Activated CD4-positive, alpha-beta memory T cell treated with anti-CD3 and anti-CD28 coated beads, Interleukin-2, amount 10 ng/mL, durations not matched to agents 7 days and 5 days (primary cell): ENCODE results near the gene ZNF764. TPM values are rescaled to one million over a fixed set of nuclear protein-coding genes. Genes with fewer than 3 reads are reported as not detected.
A peak's percentile ranks its signal among the peaks of the same experiment; 100 is the strongest.

ENCODE experiments used
- CTCF ChIA-PET: fragments of 350-600 bp; sonication (Branson Sonifier 250); formaldehyde crosslinking; loops from one replicate; lab custom pipeline; 2021; ENCODE audit warnings: antibody characterized with exemption, inconsistent platforms; lab: Charles Lee
- POLR2A ChIA-PET: fragments of 350-600 bp; sonication (Branson Sonifier 250); formaldehyde crosslinking; loops from one replicate; lab custom pipeline; 2021; ENCODE audit warnings: antibody characterized with exemption; lab: Charles Lee
- DNase-seq: peaks from one replicate; pipeline ENCODE4 v3.0.0-alpha.2; 2020
- H3K27ac Mint-ChIP-seq: one replicate; pipeline ENCODE4 v1.8.0; 2021; ENCODE audit warnings: mild to moderate bottlenecking, mixed read lengths
- H3K27me3 Mint-ChIP-seq: one replicate; pipeline ENCODE4 v1.8.0; 2021; ENCODE audit warnings: mixed read lengths
- H3K36me3 Mint-ChIP-seq: one replicate; pipeline ENCODE4 v1.8.0; 2021; ENCODE audit warnings: low read depth, mixed read lengths
- H3K4me1 Mint-ChIP-seq: one replicate; pipeline ENCODE4 v1.8.0; 2021; ENCODE audit warnings: mixed read lengths
- H3K4me3 Mint-ChIP-seq: one replicate; pipeline ENCODE4 v1.8.0; 2021; ENCODE audit warnings: mild to moderate bottlenecking, mixed read lengths
- H3K9me3 Mint-ChIP-seq: one replicate; pipeline ENCODE4 v1.8.0; 2021; ENCODE audit warnings: mixed read lengths
- total RNA-seq, 2 experiments: library from RNA; stranded (reverse); gene quantifications; one replicate each; pipeline ENCODE4 v1.2.3, GENCODE V29; 2021

The ZNF764 gene
- total RNA-seq, 2 experiments from 2014 or later = 16.0 to 16.8 TPM

DNA sequence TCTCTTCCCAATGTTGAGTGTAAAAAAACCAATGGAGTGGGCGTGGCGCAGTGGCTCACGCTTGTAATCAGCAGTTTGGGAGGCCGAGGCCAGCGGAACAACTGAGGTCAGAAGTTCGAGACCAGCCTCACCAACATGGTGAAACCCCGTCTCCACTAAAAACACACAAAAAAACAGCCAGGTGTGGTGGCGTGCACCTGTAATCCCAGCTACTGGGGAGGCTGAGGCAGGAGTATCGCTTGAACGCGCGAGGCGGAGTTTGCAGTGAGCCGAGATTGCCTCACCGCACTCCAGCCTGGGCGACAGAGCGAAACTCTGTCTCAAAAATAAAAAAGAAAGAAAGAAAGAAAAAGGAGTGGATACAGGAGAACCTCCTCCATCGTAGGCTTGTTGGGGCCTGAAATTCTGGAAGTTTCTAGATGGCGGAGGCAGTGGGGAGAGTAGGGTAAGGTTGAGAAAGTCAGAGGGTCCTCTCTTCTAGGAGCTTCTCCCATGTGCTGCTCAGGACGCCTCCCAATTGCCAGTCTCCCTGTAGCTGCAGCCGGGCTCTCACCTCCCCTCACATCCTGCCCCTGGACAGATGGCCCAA lies 709 bp upstream of the ZNF764 start:
- no peak for DNase-seq
- Mint-ChIP-seq H3K4me3 (peak overlapping the region; percentile 86), H3K4me1 (peaks cover 44% of the 10 kb centered on the region), H3K27ac (peak overlapping the region; percentile 90), H3K27me3 (no peaks in the 10 kb centered on the region), H3K9me3 (no peaks in the 10 kb centered on the region), H3K36me3 (peaks cover 23% of the 10 kb centered on the region)
- POLR2A ChIA-PET = interaction anchor here (0.7 to 6.5 kb wide), 22 partner anchors 9 to 1696 kb away, joined by 3 to 189 read pairs (median 4); partner anchors contain the start of genes DCTPP1, PRR14, SEPTIN1 and ZNF688
- CTCF ChIA-PET = interaction anchor here (0.8 to 4.0 kb wide), 14 partner anchors 9 to 224 kb away, joined by 3 to 90 read pairs (median 6); partner anchors contain the start of genes DCTPP1, ZNF688, ZNF747 and ZNF785

DNA sequence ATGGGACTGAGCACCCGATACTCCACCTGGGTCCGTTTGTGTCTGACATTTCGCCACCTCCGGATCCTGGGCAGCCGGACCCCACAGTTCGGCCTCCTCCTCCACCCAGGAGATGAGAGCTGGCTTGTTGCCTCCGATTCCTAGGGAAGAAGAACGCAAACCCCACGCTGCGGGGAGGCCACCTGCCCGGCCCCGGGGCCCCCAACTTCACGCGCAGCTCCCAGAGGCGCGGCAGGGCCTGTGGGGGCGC lies 542 bp downstream of the ZNF764 start:
- H3K9me3 Mint-ChIP-seq = no peaks in the 10 kb centered on the region
- no peak for DNase-seq
- H3K27ac Mint-ChIP-seq = peak overlapping the region; percentile 90
- peaks cover 35% of the 10 kb centered on the region for H3K36me3 Mint-ChIP-seq
- H3K4me1 Mint-ChIP-seq = peaks cover 56% of the 10 kb centered on the region
- no peaks in the 10 kb centered on the region for H3K27me3 Mint-ChIP-seq
- peak overlapping the region; percentile 86 for H3K4me3 Mint-ChIP-seq
- ChIA-PET CTCF (interaction anchor here (0.7 to 4.0 kb wide), 15 partner anchors 8 to 139 kb away, joined by 3 to 90 read pairs (median 7); partner anchors contain the start of genes DCTPP1, PRR14, ZNF688 and ZNF747), POLR2A (interaction anchor here (0.7 to 6.5 kb wide), 28 partner anchors 8 to 750 kb away, joined by 3 to 189 read pairs (median 4); partner anchors contain the start of genes DCTPP1, PRR14, ZNF688 and ZNF747)

DNA sequence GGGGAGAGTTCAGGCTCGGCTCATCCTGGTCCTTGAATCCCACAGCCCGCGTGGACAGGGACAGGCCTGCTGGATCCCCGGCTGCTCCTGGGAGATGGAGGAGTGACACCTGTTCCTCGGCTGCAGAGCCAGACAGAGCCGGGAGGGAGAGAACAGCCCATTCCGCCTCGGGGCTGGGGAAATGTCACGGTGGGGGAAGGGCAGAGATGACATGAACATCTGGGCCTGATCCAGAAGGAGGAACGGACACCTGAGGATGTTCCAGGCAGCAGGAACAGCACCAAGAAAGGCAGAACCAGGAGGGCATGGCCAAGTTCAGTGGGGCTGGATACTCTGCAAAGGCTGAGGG lies 2.1 kb downstream of the ZNF764 start:
- H3K4me1 Mint-ChIP-seq = peaks cover 64% of the 10 kb centered on the region
- POLR2A ChIA-PET = interaction anchor here (2.5 to 4.2 kb wide), 3 partner anchors 10 to 29 kb away, joined by 7 to 189 read pairs (median 41); partner anchors contain the start of genes ZNF747 and ZNF785
- no peaks in the 10 kb centered on the region for H3K9me3 Mint-ChIP-seq
- no peak for DNase-seq
- H3K36me3 Mint-ChIP-seq = peaks cover 38% of the 10 kb centered on the region
- H3K27me3 Mint-ChIP-seq = no peaks in the 10 kb centered on the region
- H3K27ac Mint-ChIP-seq = peak overlapping the region; percentile 40
- CTCF ChIA-PET = interaction anchor here (2.7 to 4.0 kb wide), 2 partner anchors 21 to 27 kb away, joined by 18 to 90 read pairs; partner anchors contain the start of gene ZNF747
- H3K4me3 Mint-ChIP-seq = peak overlapping the region; percentile 59

DNA sequence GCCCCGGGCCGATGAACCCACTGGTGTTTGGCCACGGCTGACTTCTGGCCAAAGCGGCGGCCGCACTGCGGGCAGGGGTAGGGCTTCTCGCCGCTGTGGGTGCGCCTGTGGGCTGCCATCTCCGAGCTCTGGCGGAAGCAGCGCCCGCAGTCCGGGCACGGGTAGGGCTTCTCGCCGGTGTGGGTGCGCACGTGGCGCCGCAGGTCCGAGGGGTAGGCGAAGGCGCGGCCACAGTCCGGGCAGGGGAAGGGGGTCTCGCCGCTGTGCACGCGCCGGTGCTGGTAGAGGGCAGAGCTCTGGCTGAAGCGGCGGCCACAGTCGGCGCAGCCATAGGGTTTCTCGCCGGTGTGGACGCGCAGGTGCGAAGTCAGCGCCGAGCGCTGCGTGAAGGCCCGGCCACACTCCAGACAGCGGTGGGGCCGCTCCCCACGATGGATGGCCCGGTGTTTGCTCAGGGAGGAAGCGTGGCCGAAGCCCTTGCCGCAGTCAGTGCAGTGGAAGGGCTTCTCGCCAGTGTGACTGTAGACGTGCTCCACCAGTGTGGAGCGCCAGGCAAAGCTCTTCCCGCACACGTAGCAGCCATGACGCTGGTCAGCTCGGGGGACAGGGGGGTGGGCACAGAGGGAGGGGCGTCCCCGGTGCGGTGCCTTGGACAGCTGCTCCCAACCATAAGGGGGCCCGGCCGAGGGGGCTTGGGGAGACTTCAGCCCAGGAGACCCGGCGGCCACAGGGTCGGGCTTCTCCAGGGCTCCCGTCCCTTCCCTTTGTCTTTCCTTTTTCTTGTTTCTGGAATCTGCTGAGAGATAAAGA lies 2.7 kb downstream of the ZNF764 start:
- no peak for DNase-seq
- H3K27me3 Mint-ChIP-seq = no peaks in the 10 kb centered on the region
- H3K27ac Mint-ChIP-seq = peak overlapping the region; percentile 40
- H3K36me3 Mint-ChIP-seq = peaks cover 38% of the 10 kb centered on the region
- CTCF ChIA-PET = interaction anchor here (1.2 to 4.0 kb wide), 2 partner anchors 20 to 21 kb away, joined by 6 to 90 read pairs; partner anchors contain the start of gene ZNF747
- H3K9me3 Mint-ChIP-seq = no peaks in the 10 kb centered on the region
- peaks cover 65% of the 10 kb centered on the region for H3K4me1 Mint-ChIP-seq
- POLR2A ChIA-PET = interaction anchor here (1.5 to 2.5 kb wide), 3 partner anchors 10 to 20 kb away, joined by 5 to 22 read pairs (median 7); partner anchors contain the start of genes ZNF688 and ZNF747
- peak overlapping the region; percentile 59 for H3K4me3 Mint-ChIP-seq

DNA sequence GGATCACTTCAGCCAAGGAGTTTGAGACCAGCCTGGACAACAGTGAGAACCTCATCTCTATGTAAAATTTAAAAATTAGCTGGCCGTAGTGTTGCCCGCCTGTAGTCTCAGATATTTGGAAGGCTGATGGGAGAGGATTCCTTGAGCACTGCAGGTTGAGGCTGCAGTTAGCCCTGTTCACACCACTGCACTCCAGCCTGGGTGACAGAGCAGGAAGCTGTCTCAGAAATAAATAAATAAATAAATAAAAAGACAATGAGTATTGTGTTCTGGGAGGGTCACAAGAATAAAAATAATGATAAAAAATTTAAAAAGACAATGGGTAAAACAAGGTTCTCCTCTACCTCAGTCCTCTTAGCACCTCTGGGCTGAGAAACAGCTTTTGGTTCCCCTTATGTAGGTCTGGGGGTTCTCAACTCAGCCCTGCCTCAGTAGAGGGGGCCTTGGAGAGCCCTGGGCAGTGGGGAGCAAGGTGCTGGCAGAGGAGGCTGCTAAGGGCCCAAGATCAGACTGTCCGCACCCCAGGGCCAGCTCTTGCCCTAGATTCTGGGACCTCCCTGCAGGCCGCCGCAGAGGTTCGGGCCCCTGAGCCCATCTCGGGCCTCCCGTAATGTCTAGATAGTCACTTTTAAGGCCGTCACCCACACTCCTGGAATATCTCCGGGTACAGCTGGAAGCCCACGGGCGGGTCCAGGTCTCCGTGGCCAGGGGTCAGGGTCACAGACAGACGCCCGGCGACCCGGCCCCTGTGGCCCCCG lies 3.4 kb downstream of the ZNF764 start:
- DNase-seq = no peak
- H3K27me3 Mint-ChIP-seq = no peaks in the 10 kb centered on the region

DNA sequence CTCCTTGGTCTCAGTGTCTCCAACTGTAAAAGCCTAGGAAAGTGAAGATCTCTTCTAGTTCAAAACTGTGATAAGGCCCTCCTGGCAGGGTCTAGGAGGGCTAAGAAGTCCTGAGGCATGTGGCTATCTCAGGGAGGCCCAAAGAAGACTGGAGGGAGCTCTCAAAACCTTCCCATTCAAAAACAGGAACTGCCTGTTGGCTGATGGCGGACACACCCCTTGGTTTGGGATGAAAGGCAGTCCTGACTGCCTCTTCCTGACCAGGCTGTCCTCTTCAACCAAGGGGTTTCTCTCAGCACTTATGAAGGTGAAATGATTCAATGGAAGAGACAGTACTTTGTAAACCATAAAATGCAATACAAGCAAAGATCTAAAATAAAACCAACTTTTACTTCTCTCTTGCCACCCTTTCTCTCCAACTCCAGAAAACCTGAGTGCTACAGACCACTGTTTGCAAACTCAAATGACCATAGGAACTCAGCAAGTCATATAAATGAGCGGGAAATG lies 4.7 kb downstream of the ZNF764 start:
- H3K9me3 Mint-ChIP-seq = no peaks in the 10 kb centered on the region
- peaks cover 60% of the 10 kb centered on the region for H3K4me1 Mint-ChIP-seq

More for the DNA sequence above, 3.4 kb downstream of the ZNF764 start:
- no peak overlapping the region for H3K27ac Mint-ChIP-seq
- no peak overlapping the region for H3K4me3 Mint-ChIP-seq
- H3K36me3 Mint-ChIP-seq = peaks cover 38% of the 10 kb centered on the region
- H3K9me3 Mint-ChIP-seq = no peaks in the 10 kb centered on the region
- POLR2A ChIA-PET = interaction anchor here (0.8 to 2.5 kb wide), 5 partner anchors 16 to 30 kb away, joined by 3 to 22 read pairs (median 3); partner anchors contain the start of genes ZNF688 and ZNF747
- H3K4me1 Mint-ChIP-seq = peaks cover 65% of the 10 kb centered on the region
- CTCF ChIA-PET = interaction anchor here (1.2 kb wide), 1 partner anchor 20 kb away, joined by 6 read pairs; the partner anchor contains the start of gene ZNF747

DNA sequence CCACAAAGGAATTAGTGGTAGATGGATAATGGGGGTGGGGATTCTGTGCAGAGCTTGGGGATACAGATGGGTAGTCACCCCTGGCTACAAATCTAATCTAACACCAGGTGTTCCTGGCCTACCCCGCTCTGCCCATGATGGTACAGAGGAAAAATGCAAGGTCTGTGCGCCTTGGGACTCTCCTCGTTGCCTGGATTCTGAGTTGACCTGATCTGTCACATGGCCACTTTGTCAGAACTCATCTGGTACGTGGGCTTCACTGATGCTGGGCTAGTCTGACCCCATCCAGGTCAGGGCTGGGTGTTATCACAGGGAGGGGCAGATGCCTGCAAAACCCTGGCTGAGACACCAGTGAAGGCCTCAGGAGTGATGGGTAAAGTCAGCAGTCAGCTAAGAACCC lies 5.2 kb downstream of the ZNF764 start:
- peaks cover 38% of the 10 kb centered on the region for H3K36me3 Mint-ChIP-seq
- DNase-seq = no peak
- CTCF ChIA-PET = interaction anchor here (3.4 kb wide), 1 partner anchor 17 kb away, joined by 28 read pairs; the partner anchor contains the start of gene ZNF747
- H3K4me3 Mint-ChIP-seq = no peak overlapping the region
- H3K9me3 Mint-ChIP-seq = no peaks in the 10 kb centered on the region
- no peaks in the 10 kb centered on the region for H3K27me3 Mint-ChIP-seq
- peaks cover 59% of the 10 kb centered on the region for H3K4me1 Mint-ChIP-seq
- POLR2A ChIA-PET = interaction anchor here (0.6 to 4.9 kb wide), 4 partner anchors 8 to 1647 kb away, joined by 3 to 96 read pairs (median 4); partner anchors contain the start of gene ZNF747
- peak overlapping the region; percentile 98 for H3K27ac Mint-ChIP-seq

More for the DNA sequence above, 4.7 kb downstream of the ZNF764 start:
- DNase-seq = no peak
- H3K36me3 Mint-ChIP-seq = peaks cover 38% of the 10 kb centered on the region
- CTCF ChIA-PET = interaction anchor here (3.4 kb wide), 1 partner anchor 18 kb away, joined by 28 read pairs; the partner anchor contains the start of gene ZNF747
- no peaks in the 10 kb centered on the region for H3K27me3 Mint-ChIP-seq
- peak overlapping the region; percentile 98 for H3K27ac Mint-ChIP-seq
- H3K4me3 Mint-ChIP-seq = no peak overlapping the region
- POLR2A ChIA-PET = interaction anchor here (1.9 to 4.9 kb wide), 3 partner anchors 8 to 19 kb away, joined by 5 to 96 read pairs (median 22); partner anchors contain the start of gene ZNF747

DNA sequence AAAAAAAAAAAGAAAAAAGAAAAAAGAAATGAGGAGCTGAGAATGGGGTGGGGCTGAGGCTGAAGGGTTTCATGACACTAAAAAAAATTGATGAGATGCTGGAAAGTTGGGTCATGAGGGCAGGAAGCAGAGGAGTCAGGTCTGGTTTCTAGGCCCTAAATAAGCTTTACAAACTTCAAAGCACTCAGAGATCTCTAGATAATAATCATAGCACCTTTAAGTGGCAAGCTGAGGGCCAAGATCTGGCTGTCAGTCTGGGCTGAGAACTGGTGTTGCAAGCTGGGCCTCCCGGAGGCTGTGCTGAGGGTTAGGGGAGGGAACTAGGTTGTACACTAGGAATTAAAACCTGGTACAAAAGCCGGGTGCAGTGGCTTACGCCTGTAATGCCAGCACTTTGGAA lies 6.4 kb downstream of the ZNF764 start:
- Mint-ChIP-seq H3K27me3 (no peaks in the 10 kb centered on the region), H3K4me1 (peaks cover 57% of the 10 kb centered on the region), H3K4me3 (peak overlapping the region; percentile 58), H3K36me3 (peaks cover 33% of the 10 kb centered on the region), H3K9me3 (no peaks in the 10 kb centered on the region), H3K27ac (peak overlapping the region; percentile 98)
- peak; percentile 78 for DNase-seq
- ChIA-PET CTCF (interaction anchor here (0.7 to 3.4 kb wide), 11 partner anchors 16 to 291 kb away, joined by 3 to 28 read pairs (median 3); partner anchors contain the start of genes DCTPP1, ITGAL and ZNF747), POLR2A (interaction anchor here (0.6 to 4.9 kb wide), 16 partner anchors 9 to 81 kb away, joined by 3 to 96 read pairs (median 4); partner anchors contain the start of genes ZNF688, ZNF747 and ZNF785)

DNA sequence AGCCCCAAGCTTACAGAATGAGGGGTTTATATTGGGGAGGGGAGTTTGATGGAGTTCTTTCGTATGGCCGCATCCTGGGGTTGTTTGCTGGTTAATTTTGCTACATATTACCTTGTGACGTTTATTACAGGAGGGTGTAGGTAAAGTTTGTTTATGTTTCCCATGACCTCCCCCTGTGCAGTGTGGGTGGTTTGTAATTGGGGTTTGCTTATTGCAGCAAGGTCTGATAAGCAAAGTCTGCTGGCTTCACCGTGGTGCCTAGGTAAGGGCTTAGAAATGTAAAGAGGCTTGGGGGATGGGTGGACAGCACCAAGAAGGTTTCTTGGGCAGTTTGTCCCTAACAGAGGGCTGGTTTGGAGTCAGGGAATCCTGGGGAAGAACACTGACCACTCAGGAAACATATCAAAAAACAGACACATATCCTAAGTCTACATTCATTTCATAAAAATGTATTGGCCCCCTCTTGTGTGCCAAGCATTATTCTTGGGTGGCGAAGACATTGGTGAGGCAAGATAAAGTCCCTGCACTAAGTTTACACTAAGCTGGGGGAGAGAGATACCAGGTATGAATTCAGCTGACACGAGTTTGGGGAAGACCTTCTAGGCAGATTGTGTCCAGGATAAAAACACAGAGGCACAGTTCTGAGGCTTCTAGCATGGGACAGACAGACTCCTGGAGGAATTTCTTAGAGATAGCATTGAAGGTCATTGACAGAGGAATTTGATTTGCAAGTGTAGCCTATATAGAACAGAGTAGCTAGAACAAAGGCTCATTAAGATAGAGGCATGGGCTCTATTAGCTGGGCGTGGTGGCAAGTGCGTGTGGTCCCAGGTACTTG lies 9.5 kb downstream of the ZNF764 start:
- Mint-ChIP-seq H3K27ac (no peak overlapping the region), H3K9me3 (no peaks in the 10 kb centered on the region), H3K36me3 (peaks cover 12% of the 10 kb centered on the region), H3K4me1 (peaks cover 36% of the 10 kb centered on the region), H3K27me3 (no peaks in the 10 kb centered on the region), H3K4me3 (no peak overlapping the region)
- ChIA-PET CTCF (interaction anchor here (1.6 to 2.0 kb wide), 2 partner anchors 13 to 89 kb away, joined by 3 to 9 read pairs; no protein-coding TSS in a partner anchor), POLR2A (interaction anchor here (1.1 to 4.9 kb wide), 2 partner anchors 9 to 14 kb away, joined by 3 to 96 read pairs; partner anchors contain the start of gene ZNF747)
- DNase-seq = no peak

DNA sequence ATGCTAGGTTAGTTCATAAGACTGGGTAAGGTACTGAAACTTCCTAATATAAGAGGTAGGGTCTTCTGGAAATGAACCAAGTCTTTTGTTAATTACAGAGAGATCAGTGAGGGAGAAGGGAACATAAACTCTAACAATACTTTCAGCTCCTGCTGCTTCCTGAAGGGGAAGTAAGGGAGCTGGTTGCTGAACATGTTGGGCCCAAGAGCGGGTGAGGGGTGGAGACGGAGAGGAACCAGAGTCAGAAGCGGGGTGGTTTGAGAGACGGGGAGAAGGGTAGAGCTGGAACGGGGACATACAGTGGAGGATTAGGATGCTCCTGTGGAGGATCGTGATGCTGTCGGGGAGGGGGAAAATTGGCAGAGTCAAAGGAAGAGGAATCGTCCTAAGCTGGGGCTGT lies 12.1 kb downstream of the ZNF764 start:
- H3K27ac Mint-ChIP-seq = no peak overlapping the region
- H3K4me3 Mint-ChIP-seq = no peak overlapping the region
- H3K36me3 Mint-ChIP-seq = no peaks in the 10 kb centered on the region
- no peaks in the 10 kb centered on the region for H3K27me3 Mint-ChIP-seq
- DNase-seq = no peak
- POLR2A ChIA-PET = interaction anchor here (1.4 kb wide), 1 partner anchor 11 kb away, joined by 8 read pairs; no protein-coding TSS in a partner anchor
- CTCF ChIA-PET = interaction anchor here (0.9 kb wide), 1 partner anchor 11 kb away, joined by 3 read pairs; the partner anchor contains the start of gene ZNF747
- H3K9me3 Mint-ChIP-seq = no peaks in the 10 kb centered on the region
- H3K4me1 Mint-ChIP-seq = peaks cover 11% of the 10 kb centered on the region
